Heart left ventricle (tissue), 16 donors: ENCODE data around the gene STRIT1. TPM values are rescaled to one million over a fixed set of nuclear protein-coding genes. Genes with fewer than 3 reads are reported as not detected.

Source experiments
- ATAC-seq, 4 donors: fragments of 200-7000 bp; cut with Tn5 transposase; one replicate each; pipeline ENCODE4 v1.9.1; 2020 to 2022; ENCODE audit warnings: moderate library complexity in 4 of 4, mild to moderate bottlenecking in 3 of 4, moderate number of reproducible peaks in 1 of 4
- DNase-seq, 5 donors: peaks; one replicate each; pipeline ENCODE4 v3.0.0-alpha.2; 2020
- H3K27ac ChIP-seq, 12 donors: fragments of 200-600 bp; sonication (generic) in 4 of 12; one replicate each; pipeline versions ENCODE4 v1.5.0 to v1.8.0; 2016 to 2022; ENCODE audit warnings: mild to moderate bottlenecking in 2 of 12
- H3K27me3 ChIP-seq, 9 donors: fragments of 200-600 bp; sonication (generic) in 2 of 9; one replicate each; pipeline versions ENCODE4 v1.5.1 to v1.8.0; 2016 to 2022; ENCODE audit warnings: mild to moderate bottlenecking in 3 of 9
- H3K36me3 ChIP-seq, 9 donors: fragments of 200-600 bp; sonication (generic) in 2 of 9; one replicate each; pipeline versions ENCODE4 v1.5.0 to v1.8.0; 2018 to 2022; ENCODE audit warnings: mild to moderate bottlenecking in 2 of 9
- H3K4me1 ChIP-seq, 12 donors: fragments of 200-600 bp; sonication (generic) in 4 of 12; one replicate each; pipeline versions ENCODE4 v1.5.0 to v1.8.0; 2016 to 2022; ENCODE audit warnings: mild to moderate bottlenecking in 3 of 12
- H3K4me3 ChIP-seq, 12 donors: fragments of 200-600 bp; sonication (generic) in 4 of 12; one replicate each; pipeline versions ENCODE4 v1.5.0 to v1.8.0; 2017 to 2022; ENCODE audit warnings: mild to moderate bottlenecking in 9 of 12, moderate library complexity in 4 of 12
- H3K9me3 ChIP-seq, 12 donors: fragments of 200-600 bp; sonication (generic) in 4 of 12; one replicate each; pipeline versions ENCODE4 v1.5.0 to v1.8.0; 2016 to 2022; ENCODE audit warnings: mild to moderate bottlenecking in 1 of 12
- CTCF ChIP-seq, 12 donors: fragments of 200-600 bp; sonication (generic) in 4 of 12; IDR thresholded peaks; one replicate each; pipeline versions ENCODE4 v1.5.0 to v1.8.0; 2018 to 2022; ENCODE audit warnings: antibody characterized with exemption in 12 of 12, mild to moderate bottlenecking in 5 of 12
- POLR2A ChIP-seq, 2 donors: fragments of 450-650 bp; IDR thresholded peaks; one replicate each; pipeline ENCODE4 v1.6.1; 2017; ENCODE audit warnings: antibody characterized with exemption in 2 of 2, mild to moderate bottlenecking in 2 of 2, moderate library complexity in 2 of 2
- WGBS, 4 donors: extraction: QIAGEN DNeasy Blood & Tissue Kit in 2 of 4; methylation state at CpG; one replicate each; pipeline versions ENCODE4 v1.1.5 to v1.1.7; 2013 to 2018; 5-methylcytosine and 5-hydroxymethylcytosine counted together
- intact Hi-C, 10 donors: fragments of 100-400 bp; cut with DNase I; formaldehyde crosslinking; loops; one replicate each; pipeline versions ENCODE4 v1.11.1 to v1.14.2; 2022
- long read RNA-seq, 3 donors: library from polyadenylated mRNA; unstranded; transcript quantifications; one replicate each; pipeline ENCODE4 v2.0.0, GENCODE V29; 2020 to 2021
- polyA plus RNA-seq, 2 donors: library from polyadenylated mRNA; stranded (reverse); fragments of 200-250 nt; gene quantifications; one replicate each; pipeline ENCODE4 v1.2.3, GENCODE V29; 2013
- total RNA-seq, 9 donors: library from RNA; depleted of rRNA in 2 of 9; stranded (reverse); fragments of >200 nt in 2 of 9; fragmentation: NEBNext Ultra II Directional in 3 of 9; extraction: Animal tissue kit (Norgen Biotek cat#: 25700) in 3 of 9; gene quantifications; one replicate each; pipeline versions ENCODE4 v1.1.0 to v1.2.4, GENCODE V29; 2016 to 2023
- donor health status: ischemic (EF 13 %, LVEDD 7.1; RV severe dilation, severe dysfunction).
- donor health status: healthy with polysubstance abuse.
- donor health status: DM: no; HTN: yes; CAD: no.
- donor health status: DM: no; HTN: no; CAD: no.
- donor health status: ischemic (EF 25% LVEDD 6.9; RV normal size, moderate dysfunction).
- donor health status: ischemic (EF 25% LVEDD 5.7; RV mildly dilated, moderate dysfunction).
- donor health status: healthy.
- donor health status: DM: yes; HTN: yes; CAD: no.
- donor health status: ischemic (EF 35%, LVEDD 5.7; RV mildly dilated, moderate dysfunction).
- donor health status: nonischemic (EF 11% LVEDD 7.7; RV severe dilation, severe dysfunction).
- donor health status: DM: yes; HTN: yes; CAD: no.
- donor health status: PGD.
- donor health status: ischemic (EF 29% LVEDD 5.4; RV normal size, mild dysfunction).
- donor health status: nonischemic (EF 23%, LVEDD 6.1; RV moderate dilation, normal function).

STRIT1 gene
- total RNA-seq (1 to 10 TPM in 7 of 9 donors, under 1 TPM in 2; 0.37 to 6.7 (median 1.6) TPM), polyA plus RNA-seq (10 to 100 TPM in 1 of 2 donors, under 1 TPM in 1; 0.18 to 12.0 TPM)
- long read RNA-seq, donor 1: 0 reads
- long read RNA-seq, donor 2: 0 reads
- long read RNA-seq, donor 3: 0 reads

- H3K27me3 ChIP-seq: no peaks in the 10 kb centered on the region
- TF ChIP-seq POLR2A (IDR thresholded peaks at IDR 0.05) (no peak), CTCF (IDR thresholded peaks at IDR 0.05) (no peak)
- H3K4me3 ChIP-seq: no peak within 1 kb of the TSS
- DNase-seq (no peak), ATAC-seq (no peak)
- intact Hi-C loops: no loop called here
- no peaks in the 10 kb centered on the region for H3K36me3 ChIP-seq
- H3K27ac ChIP-seq: no peak within 1 kb of the TSS
- WGBS, 4 donors: 41 to 46% (median 44%) methylated on average over 6 of the region's 6 CpGs
- no peaks in the 10 kb centered on the region for H3K4me1 ChIP-seq
- peaks cover 0 to 29% (median 8%) of the 10 kb centered on the region in 12 donors for H3K9me3 ChIP-seq
Observed at GRCh38 chr3:155293516-155293915, at the start of gene STRIT1. Gene STRIT1 (minus strand): TSS chr3:155293683.

GRCh38 chr3:155342344-155342743 is 48.9 kb upstream of the STRIT1 start:
- no peak overlapping the region for H3K27ac ChIP-seq
- H3K9me3 ChIP-seq: no peaks in the 10 kb centered on the region
- no peak overlapping the region for H3K4me3 ChIP-seq
- no peaks in the 10 kb centered on the region for H3K36me3 ChIP-seq
- H3K27me3 ChIP-seq: peaks cover 0 to 6% (median 0%) of the 10 kb centered on the region in 9 donors
- intact Hi-C loops: no loop called here
- DNase-seq: no peak
- TF ChIP-seq CTCF (IDR thresholded peaks at IDR 0.05) (no peak), POLR2A (IDR thresholded peaks at IDR 0.05) (no peak)
- no peak for ATAC-seq
- 53 to 60% (median 57%) methylated on average over 3 of the region's 3 CpGs for WGBS, 4 donors
- H3K4me1 ChIP-seq: no peaks in the 10 kb centered on the region

GRCh38 chr3:155339052-155339451 is 45.6 kb upstream of the STRIT1 start:
- ATAC-seq: no peak
- TF ChIP-seq POLR2A (IDR thresholded peaks at IDR 0.05): no peak
- TF ChIP-seq CTCF (IDR thresholded peaks at IDR 0.05): no peak
- Histone ChIP-seq H3K4me1 (peaks cover 0 to 5% (median 0%) of the 10 kb centered on the region in 12 donors), H3K4me3 (no peak overlapping the region), H3K36me3 (no peaks in the 10 kb centered on the region), H3K9me3 (no peaks in the 10 kb centered on the region), H3K27ac (no peak overlapping the region), H3K27me3 (peaks cover 0 to 6% (median 0%) of the 10 kb centered on the region in 9 donors)
- DNase-seq: no peak
- intact Hi-C loops: no loop called here

- WGBS, 4 donors: 75 to 84% (median 76%) methylated on average over 3 of the region's 3 CpGs
- Histone ChIP-seq H3K36me3 (no peaks in the 10 kb centered on the region), H3K4me3 (no peak overlapping the region), H3K9me3 (no peaks in the 10 kb centered on the region), H3K4me1 (peaks cover 0 to 5% (median 0%) of the 10 kb centered on the region in 12 donors), H3K27ac (no peak overlapping the region), H3K27me3 (no peaks in the 10 kb centered on the region)
- DNase-seq (no peak), ATAC-seq (no peak)
- intact Hi-C loops: no loop called here
- TF ChIP-seq CTCF (IDR thresholded peaks at IDR 0.05) (no peak), POLR2A (IDR thresholded peaks at IDR 0.05) (no peak)
Observed at GRCh38 chr3:155335724-155336354, 42.4 kb upstream of the STRIT1 start.
